Activated B cell treated with CpG ODN at 0.5 μM for 24 hours (primary cell): ENCODE results near the gene PON3. TPM values are rescaled to one million over a fixed set of nuclear protein-coding genes. Genes with fewer than 3 reads are reported as not detected.

Experiments
- ATAC-seq: fragments of 200-7000 bp; cut with Tn5 transposase; one replicate; pipeline ENCODE4 v1.10.0; 2021; ENCODE audit warnings: low read depth, mild to moderate bottlenecking, moderate library complexity
- CTCF ChIA-PET: fragments of 350-600 bp; sonication (Branson Sonifier 250); formaldehyde crosslinking; loops from one replicate; lab custom pipeline; 2021; ENCODE audit warnings: antibody characterized with exemption; lab: Charles Lee
- POLR2A ChIA-PET: fragments of 350-600 bp; sonication (Branson Sonifier 250); formaldehyde crosslinking; loops from one replicate; lab custom pipeline; 2021; ENCODE audit warnings: antibody characterized with exemption; lab: Charles Lee
- DNase-seq: peaks from one replicate; pipeline ENCODE4 v3.0.0; 2022
- H3K27ac Mint-ChIP-seq: one replicate; pipeline ENCODE4 v1.8.0; 2020; ENCODE audit warnings: mixed read lengths
- H3K27me3 Mint-ChIP-seq: one replicate; pipeline ENCODE4 v1.8.0; 2021; ENCODE audit warnings: mixed read lengths
- H3K36me3 Mint-ChIP-seq: one replicate; pipeline ENCODE4 v1.8.0; 2021; ENCODE audit warnings: low read depth, mixed read lengths
- H3K4me1 Mint-ChIP-seq: one replicate; pipeline ENCODE4 v1.8.0; 2021; ENCODE audit warnings: mixed read lengths
- H3K4me3 Mint-ChIP-seq: one replicate; pipeline ENCODE4 v1.8.0; 2020; ENCODE audit warnings: mild to moderate bottlenecking, mixed read lengths
- H3K9me3 Mint-ChIP-seq: one replicate; pipeline ENCODE4 v1.8.0; 2020; ENCODE audit warnings: mixed read lengths
- intact Hi-C: fragments of 100-400 bp; cut with micrococcal nuclease; formaldehyde crosslinking; loops from one replicate; pipeline ENCODE4 v1.15.1; 2024
- total RNA-seq: library from RNA; stranded (reverse); gene quantifications from 2 replicates; pipeline ENCODE4 v1.2.3, GENCODE V29; 2022
- TF ChIP-seq, protein P1 (sequence below): fragments of 200-600 bp; IDR thresholded peaks from one replicate; pipeline ENCODE4 v1.8.0; 2022; ENCODE audit warnings: antibody characterized with exemption, mild to moderate bottlenecking

The PON3 gene
- total RNA-seq, 1 donor from 2014 or later = not detected

GRCh38 chr7:95425694-95426093 lies 29.5 kb upstream of the PON3 start:
- Mint-ChIP-seq H3K27me3 (no peaks in the 10 kb centered on the region), H3K36me3 (peaks cover 7% of the 10 kb centered on the region), H3K27ac (no peak overlapping the region), H3K9me3 (no peaks in the 10 kb centered on the region), H3K4me3 (no peak overlapping the region), H3K4me1 (no peaks in the 10 kb centered on the region)
- ChIA-PET CTCF (no interaction called here), POLR2A (no interaction called here)
- DNase-seq = no peak
- TF ChIP-seq, protein P1, sequence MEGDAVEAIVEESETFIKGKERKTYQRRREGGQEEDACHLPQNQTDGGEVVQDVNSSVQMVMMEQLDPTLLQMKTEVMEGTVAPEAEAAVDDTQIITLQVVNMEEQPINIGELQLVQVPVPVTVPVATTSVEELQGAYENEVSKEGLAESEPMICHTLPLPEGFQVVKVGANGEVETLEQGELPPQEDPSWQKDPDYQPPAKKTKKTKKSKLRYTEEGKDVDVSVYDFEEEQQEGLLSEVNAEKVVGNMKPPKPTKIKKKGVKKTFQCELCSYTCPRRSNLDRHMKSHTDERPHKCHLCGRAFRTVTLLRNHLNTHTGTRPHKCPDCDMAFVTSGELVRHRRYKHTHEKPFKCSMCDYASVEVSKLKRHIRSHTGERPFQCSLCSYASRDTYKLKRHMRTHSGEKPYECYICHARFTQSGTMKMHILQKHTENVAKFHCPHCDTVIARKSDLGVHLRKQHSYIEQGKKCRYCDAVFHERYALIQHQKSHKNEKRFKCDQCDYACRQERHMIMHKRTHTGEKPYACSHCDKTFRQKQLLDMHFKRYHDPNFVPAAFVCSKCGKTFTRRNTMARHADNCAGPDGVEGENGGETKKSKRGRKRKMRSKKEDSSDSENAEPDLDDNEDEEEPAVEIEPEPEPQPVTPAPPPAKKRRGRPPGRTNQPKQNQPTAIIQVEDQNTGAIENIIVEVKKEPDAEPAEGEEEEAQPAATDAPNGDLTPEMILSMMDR = no peak
- intact Hi-C loops = no loop called here
- no peak for ATAC-seq

- ChIA-PET POLR2A (no interaction called here), CTCF (no interaction called here)
- DNase-seq = no peak
Observed at GRCh38 chr7:95424716-95425115, 28.5 kb upstream of the PON3 start.

DNA sequence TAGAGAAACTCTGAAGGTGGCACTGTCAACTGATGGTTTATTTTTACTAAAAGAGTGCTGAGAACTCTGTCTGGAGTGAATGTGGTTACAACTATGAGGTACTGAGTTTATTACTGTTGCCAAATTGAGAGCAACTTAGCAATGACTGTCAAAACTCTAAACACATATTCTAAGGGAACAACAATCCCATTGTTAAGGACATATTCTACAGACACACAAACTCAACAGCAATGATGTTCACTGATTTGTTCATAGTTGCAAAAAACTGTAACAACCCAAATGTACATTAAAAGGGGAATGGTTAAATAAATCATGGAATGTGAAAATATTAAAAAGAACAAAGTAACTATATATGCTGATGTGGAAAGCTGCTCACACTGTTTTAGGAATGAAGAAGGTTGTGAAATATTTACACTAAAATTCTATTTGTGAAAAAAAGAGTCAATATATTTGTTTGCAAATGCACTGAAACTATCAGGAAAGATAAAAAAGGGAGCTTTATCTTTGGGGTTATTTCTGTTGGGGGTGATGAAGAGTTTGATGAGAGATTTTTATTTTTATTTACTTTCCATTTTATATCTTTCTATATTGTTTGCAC lies 25.8 kb upstream of the PON3 start:
- H3K36me3 Mint-ChIP-seq = peaks cover 7% of the 10 kb centered on the region
- ChIA-PET POLR2A (no interaction called here), CTCF (no interaction called here)
- intact Hi-C loops = no loop called here
- DNase-seq (no peak), ATAC-seq (no peak)
- H3K9me3 Mint-ChIP-seq = no peaks in the 10 kb centered on the region
- no peak overlapping the region for H3K27ac Mint-ChIP-seq
- TF ChIP-seq, protein P1 = no peak
- no peaks in the 10 kb centered on the region for H3K27me3 Mint-ChIP-seq
- no peaks in the 10 kb centered on the region for H3K4me1 Mint-ChIP-seq
- no peak overlapping the region for H3K4me3 Mint-ChIP-seq

More at GRCh38 chr7:95424716-95425115, 28.5 kb upstream of the PON3 start:
- no peaks in the 10 kb centered on the region for H3K4me1 Mint-ChIP-seq
- intact Hi-C loops = no loop called here
- no peaks in the 10 kb centered on the region for H3K27me3 Mint-ChIP-seq
- no peaks in the 10 kb centered on the region for H3K9me3 Mint-ChIP-seq
- no peak overlapping the region for H3K4me3 Mint-ChIP-seq
- no peak overlapping the region for H3K27ac Mint-ChIP-seq
- ATAC-seq = no peak
- peaks cover 7% of the 10 kb centered on the region for H3K36me3 Mint-ChIP-seq
- TF ChIP-seq, protein P1 = no peak

- no peak for ATAC-seq
- Mint-ChIP-seq H3K4me3 (no peak overlapping the region), H3K27me3 (no peaks in the 10 kb centered on the region), H3K4me1 (no peaks in the 10 kb centered on the region), H3K27ac (no peak overlapping the region), H3K9me3 (no peaks in the 10 kb centered on the region), H3K36me3 (peaks cover 7% of the 10 kb centered on the region)
- ChIA-PET POLR2A (no interaction called here), CTCF (no interaction called here)
- TF ChIP-seq, protein P1 = no peak
- intact Hi-C loops = no loop called here
- no peak for DNase-seq
Observed at GRCh38 chr7:95421000-95421846, 25.0 kb upstream of the PON3 start.

- Mint-ChIP-seq H3K36me3 (no peaks in the 10 kb centered on the region), H3K27me3 (no peaks in the 10 kb centered on the region), H3K27ac (no peak overlapping the region), H3K9me3 (no peaks in the 10 kb centered on the region), H3K4me3 (no peak overlapping the region), H3K4me1 (no peaks in the 10 kb centered on the region)
- CTCF ChIA-PET = interaction anchor here (1.1 kb wide), 1 partner anchor 16 kb away, joined by 3 read pairs; no protein-coding TSS in a partner anchor
- DNase-seq (no peak), ATAC-seq (no peak)
- POLR2A ChIA-PET = no interaction called here
- TF ChIP-seq, protein P1 = no peak
- intact Hi-C loops = no loop called here
Observed at GRCh38 chr7:95412075-95412474, 15.9 kb upstream of the PON3 start.
